ENCODE results near the gene ARHGAP4.

The ARHGAP4 gene

GRCh38 chrX:153903238-153903980, 22.7 kb downstream of the ARHGAP4 start:
- no peak for DNase-seq

- DNase-seq, result no peak
These were observed 23.7 kb downstream of the ARHGAP4 start for GRCh38 chrX:153902385-153902784.

DNA sequence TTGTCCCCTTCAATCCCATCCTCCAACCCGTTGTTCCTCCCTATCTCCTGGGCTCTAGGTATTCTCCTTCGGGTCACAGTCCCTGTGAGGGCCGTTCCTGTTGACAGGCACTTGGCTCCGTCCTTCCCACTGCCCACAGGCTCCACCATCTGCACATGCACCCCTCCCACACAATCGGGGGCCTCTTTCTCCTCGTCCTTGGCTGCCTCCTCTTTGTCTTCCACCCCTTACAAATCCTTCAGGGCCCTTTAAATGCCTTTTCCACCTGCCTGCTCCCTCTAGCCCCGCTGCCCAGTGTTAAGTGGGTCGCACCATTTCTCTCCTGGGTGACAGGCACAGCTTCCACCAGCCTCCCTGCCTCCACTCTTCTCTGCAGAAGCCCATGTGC, 24.3 kb downstream of the ARHGAP4 start:
- DNase-seq, result no peak

- peak; percentile 24 to 60 for DNase-seq
These were observed 25.0 kb downstream of the ARHGAP4 start for GRCh38 chrX:153900831-153901752.

DNA sequence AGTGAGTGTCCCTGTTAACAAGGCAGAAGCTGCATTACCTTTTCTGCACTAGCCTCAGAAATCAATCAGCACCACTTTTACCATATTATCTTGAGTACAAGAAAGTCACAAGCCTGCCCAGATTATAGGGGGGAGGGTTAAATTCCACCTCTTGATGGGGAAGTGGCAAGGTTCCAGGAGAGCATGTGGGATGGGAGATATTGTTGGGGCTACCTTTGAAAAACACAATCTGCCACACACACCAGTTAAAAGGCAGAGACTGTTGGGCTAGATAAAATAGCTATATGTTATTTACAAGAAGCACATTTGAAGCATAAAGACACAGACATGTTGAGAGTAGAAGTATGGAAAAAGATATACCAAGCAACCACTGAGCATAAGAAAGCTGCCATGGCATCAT, 28.2 kb downstream of the ARHGAP4 start:
- no peak for DNase-seq

DNA sequence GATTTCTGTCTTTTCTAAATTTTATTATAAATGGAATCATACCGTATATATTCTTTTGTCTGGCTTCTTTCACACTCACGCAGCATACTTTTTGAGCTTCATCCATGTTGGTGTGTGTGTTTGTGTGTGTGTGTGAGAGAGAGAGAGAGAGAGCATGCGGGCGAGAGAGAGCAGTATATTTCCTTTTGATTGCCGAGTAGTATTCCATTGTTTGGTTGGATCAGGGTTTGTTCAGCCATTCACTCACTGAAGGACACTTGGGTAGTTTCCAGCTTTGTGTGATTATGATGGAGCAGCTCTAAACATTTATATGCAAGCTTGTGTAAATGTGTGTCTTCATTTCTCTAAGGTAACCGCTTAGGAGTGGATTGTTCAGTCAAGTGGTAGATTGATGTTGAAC, 36.9 kb downstream of the ARHGAP4 start:
- DNase-seq, result no peak

- no peak for DNase-seq
These were observed 37.7 kb downstream of the ARHGAP4 start for GRCh38 chrX:153888344-153888743.

DNA sequence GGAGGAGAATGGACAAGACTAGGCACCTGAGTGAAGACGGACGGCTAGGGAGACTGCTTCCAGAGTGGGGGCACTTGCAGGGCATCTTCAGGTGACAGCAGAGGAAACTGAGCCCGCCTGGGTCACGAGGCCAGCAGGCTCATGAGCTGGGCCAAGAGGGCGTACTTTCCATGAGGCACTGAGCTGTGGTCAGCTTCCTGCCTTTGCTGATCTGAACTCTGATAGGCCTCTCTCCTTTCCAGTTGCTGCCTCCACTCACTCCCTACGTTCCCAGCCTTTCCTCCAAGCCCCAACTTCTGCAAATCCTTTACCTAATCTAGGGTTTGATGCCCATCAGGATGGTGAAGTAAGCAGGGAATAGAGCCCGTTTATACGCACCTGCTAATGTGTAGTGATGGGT, 38.7 kb downstream of the ARHGAP4 start:
- DNase-seq, result no peak

DNA sequence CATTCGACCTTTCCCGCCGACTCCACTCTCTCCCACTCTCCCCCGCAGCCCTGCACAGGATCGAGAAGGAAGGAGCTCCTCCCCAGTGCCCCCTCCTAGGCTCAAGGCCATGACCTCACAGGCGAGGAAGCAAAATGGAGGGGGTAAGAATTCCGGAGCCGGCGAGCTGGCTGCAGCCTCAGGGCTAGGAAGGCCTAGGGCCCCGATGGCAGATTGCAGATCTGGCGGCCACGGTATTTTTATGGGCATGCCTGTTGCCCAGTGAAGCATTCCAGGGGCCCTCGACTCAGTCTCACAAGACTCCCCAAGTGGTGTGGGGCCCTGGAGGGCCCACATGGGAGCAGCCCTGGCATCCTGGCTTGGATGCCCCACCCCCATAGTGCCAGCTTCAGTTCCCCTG, 39.1 kb downstream of the ARHGAP4 start:
- no peak for DNase-seq

DNA sequence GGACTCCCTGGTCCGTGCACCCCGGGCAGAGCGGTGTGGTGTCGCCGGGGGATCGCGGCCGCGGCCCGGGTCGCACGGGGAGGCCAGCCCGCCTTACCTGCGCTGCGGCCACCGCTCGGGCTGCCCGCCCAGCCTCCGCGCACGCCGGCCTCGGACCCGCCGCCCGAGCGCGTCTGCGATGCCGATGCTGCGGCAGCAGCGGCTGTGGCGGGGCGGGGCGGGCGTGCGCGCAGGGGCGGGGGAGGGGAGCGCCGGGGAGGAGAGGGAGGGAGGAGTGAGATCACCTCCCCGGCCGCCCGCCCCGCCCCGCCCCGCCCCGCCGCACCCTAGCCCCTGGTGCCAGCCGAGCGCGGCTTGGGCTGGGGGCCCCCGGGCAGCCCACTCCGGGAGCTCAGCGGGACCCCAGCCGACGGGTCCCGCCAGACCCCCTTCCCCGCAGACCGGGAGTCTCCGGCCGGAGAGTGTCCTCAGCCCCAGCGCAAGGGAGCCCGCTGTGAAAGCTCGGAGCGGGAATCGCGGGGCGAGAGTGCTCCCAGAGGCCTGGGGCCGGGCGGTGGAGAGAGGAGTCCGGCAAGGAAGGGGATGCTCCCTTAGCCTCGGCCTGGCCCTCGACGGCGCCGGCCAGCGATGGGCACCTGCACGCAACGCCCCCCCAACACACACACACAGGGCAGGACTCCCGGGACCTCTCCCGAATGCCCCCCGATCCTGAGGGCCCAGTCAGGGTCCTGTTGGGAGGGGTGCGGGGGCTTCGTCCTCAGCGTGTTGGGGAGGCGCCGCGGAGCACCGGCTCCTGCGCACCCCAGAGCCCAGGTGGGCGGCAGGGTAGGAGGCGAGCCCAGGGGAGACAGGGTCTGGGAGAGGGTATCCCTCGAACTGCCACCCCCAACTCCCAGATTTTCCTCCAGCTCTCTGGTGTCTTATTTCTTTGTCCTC, 39.8 kb downstream of the ARHGAP4 start, which contains the start of gene L1CAM:
L1CAM (minus strand) TSS at position 206 of the 936 bp plus-strand sequence. CDS start 10,337 bp downstream, outside the sequence.
- no peak for DNase-seq

DNA sequence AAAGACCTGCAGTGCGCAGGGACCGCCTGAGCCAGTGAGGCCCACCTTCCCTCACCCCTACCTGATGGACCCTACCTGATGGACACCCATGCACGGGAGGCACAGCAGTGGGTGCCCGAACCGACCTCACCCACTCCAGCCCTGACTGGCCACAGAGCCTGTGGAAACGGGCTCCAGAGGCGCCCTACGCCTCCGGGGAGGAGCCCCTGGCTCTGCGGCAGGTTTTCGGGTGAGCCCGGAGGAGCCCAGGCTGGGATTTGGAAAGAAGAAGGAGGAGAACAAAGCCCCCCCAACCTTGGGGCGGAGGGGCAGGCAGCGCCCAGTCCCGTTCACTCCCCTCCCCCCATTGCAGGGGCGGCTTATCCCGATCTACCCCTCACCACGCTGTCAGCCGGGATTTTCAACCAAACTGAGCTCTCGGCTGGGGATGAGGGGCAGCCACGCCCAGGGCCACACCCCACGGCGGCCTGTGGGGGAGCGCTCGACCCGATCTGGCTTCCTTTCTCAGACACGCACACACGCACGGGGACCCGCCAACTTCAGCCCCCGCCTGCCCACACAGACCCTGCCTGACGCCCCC, 40.8 kb downstream of the ARHGAP4 start:
- no peak for DNase-seq

DNA sequence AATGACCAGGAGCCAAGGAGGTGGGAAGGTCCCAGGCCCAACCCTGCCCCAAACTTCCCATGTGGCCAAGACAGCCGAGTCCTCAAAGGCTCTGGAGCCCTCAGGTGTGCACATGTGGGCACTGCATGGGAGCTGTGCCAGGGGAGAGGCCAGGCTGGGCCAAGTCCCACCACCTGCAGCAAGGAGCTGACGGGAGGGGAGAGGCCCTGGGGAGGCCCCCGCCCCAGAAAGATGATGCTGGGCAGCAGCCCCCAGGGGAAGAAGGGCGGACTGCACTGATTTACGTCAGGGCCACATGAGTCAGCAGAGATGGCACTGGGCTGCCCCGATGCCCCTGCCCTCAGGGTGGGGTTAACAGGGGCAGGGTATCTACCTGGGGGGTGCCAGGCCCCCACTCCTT, 41.5 kb downstream of the ARHGAP4 start:
- no peak for DNase-seq

GRCh38 chrX:153884136-153884535, 41.9 kb downstream of the ARHGAP4 start:
- no peak for DNase-seq

DNA sequence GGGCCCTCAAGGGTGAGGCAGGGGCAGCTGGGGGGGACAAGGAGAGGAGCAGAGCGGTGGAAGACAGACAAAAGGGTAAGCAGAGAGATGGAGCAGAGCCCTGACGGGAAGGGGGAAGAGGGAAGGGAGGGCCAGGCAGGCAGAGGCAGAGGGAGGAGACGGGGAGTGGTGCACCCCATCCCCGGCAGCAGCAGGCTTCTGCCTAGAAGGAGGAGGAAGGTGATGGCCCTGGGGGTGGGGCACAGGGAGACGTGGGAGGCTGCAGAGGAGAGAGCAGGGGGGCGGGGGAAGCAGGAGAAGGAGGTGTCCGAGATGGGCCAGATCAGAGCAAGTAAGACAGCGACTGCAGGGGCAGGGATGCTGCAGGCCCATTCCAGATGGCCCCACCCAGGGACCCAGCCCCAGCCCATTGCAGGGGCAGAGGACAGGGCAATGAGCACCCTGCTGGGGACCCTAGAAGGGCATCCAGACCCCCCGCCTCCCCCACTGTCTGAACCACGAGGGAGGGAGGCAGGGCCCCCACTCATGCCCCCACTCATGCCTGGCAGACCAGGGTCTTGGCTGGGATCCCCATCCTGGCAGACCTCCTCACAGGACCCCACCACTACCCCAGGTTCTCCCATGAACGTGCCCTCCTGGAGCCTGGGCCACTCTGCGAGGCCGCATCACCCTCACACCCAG, 42.8 kb downstream of the ARHGAP4 start:
- DNase-seq, result no peak

DNA sequence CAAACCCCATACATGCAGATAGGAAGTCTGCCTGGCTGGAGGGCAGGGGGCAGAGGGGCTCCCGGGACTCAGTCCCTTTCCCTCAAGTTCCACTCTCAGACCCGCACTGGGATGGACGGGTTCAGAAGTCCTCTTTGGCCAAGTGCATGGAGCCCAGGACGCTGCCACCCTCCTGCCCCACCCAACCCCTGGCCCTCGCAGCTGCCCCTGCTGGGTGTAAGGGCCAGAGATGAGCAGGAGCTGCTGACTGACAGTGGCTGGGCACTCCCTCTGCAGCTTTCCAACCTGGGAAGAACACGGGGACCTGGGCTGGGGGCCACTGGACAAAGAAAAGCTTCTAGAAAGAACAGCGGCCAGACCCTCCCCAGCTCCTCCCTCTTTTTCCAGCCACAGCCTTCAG, 43.5 kb downstream of the ARHGAP4 start:
- no peak for DNase-seq

- DNase-seq, result no peak
These were observed 44.0 kb downstream of the ARHGAP4 start for GRCh38 chrX:153882086-153882498.

DNA sequence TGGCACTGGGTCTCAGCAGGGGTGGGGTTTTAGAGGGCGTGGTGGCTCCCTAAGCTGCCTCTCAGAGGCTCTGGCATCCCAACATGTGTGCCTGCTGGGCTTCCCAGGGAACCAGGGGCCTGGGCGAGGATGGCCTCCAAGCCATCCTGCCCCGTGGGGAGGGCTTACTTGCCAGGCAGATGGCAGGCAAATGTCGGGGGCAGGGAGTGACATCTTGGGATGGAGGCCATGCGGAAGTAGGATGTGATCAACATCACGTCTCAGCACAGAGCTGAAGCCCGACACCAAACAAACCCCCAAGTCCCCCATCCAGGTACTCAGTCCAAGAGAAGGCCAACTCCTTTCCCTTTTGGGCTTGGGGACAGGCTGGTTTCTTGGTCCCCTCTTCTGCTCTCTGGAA, 44.8 kb downstream of the ARHGAP4 start:
- DNase-seq, result no peak

GRCh38 chrX:153880440-153880815, 45.6 kb downstream of the ARHGAP4 start:
- no peak for DNase-seq

GRCh38 chrX:153879741-153880439, 46.2 kb downstream of the ARHGAP4 start:
- DNase-seq, result no peak

- DNase-seq, result no peak
These were observed 47.0 kb downstream of the ARHGAP4 start for GRCh38 chrX:153878969-153879653.

DNA sequence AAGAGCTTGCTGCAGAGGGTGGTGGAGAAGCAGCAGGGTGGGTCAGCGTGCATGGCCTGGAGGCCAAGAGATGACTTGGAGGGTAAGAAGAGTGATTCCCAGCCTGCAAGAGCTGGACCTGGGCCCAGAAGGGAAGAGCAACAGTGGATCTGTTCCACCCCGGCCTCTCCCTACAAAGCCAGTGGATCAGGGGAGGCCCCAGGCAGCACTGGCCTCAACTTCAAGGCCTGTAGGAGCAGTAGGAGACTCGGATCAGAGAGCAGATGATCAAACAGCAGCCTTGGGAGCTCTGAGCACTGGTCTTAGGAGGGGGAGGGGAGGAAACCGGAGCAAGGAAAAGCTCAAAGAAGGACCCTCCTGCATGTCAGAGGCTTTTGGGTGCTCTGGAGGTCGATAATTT, 47.7 kb downstream of the ARHGAP4 start:
- DNase-seq, result no peak
